AG09309 (cell line): ENCODE measurements around the gene UCHL5.
"Not testable (repeated sequence)": the region's sequence is repeated elsewhere in the genome, so short reads cannot be mapped to it uniquely, and the experiment has no call there.

Experiments used
- DNase-seq: peaks from one replicate; pipeline ENCODE4 v3.0.0-alpha.2; 2010; ENCODE audit warnings: low read depth
- H3K4me3 ChIP-seq: 2 replicates; pipeline ENCODE4 v1.5.1; 2011; ENCODE audit warnings: mild to moderate bottlenecking, low read depth, low read length, moderate library complexity; ENCODE audit not compliant: control insufficient read depth
- CTCF ChIP-seq: IDR thresholded peaks from 2 replicates; pipeline ENCODE4 v1.5.1; 2011; ENCODE audit warnings: mild to moderate bottlenecking, low read depth, low read length, inconsistent platforms; ENCODE audit not compliant: insufficient read depth, control insufficient read depth; ENCODE audit errors: missing control alignments

UCHL5 gene

GRCh38 chr1:192998536-192998935 is 60.6 kb downstream of the UCHL5 start:
- H3K4me3 ChIP-seq: no peak overlapping the region
- DNase-seq: no peak
- TF ChIP-seq CTCF: peak; percentile 14

GRCh38 chr1:192994141-192994540 is 65.0 kb downstream of the UCHL5 start:
- TF ChIP-seq CTCF: no peak
- H3K4me3 ChIP-seq: no peak overlapping the region
- DNase-seq: no peak

GRCh38 chr1:192993426-192994085 is 65.6 kb downstream of the UCHL5 start:
- DNase-seq: no peak
- H3K4me3 ChIP-seq: no peak overlapping the region
- no peak for TF ChIP-seq CTCF

GRCh38 chr1:192986748-192987334 is 72.3 kb downstream of the UCHL5 start:
- not testable (repeated sequence) for H3K4me3 ChIP-seq, DNase-seq

- no peak for DNase-seq
- no peak for TF ChIP-seq CTCF
- H3K4me3 ChIP-seq: no peak overlapping the region
Measured at GRCh38 chr1:192986110-192986747, 72.9 kb downstream of the UCHL5 start.

- no peak for DNase-seq
- TF ChIP-seq CTCF: no peak
- no peak overlapping the region for H3K4me3 ChIP-seq
Measured at GRCh38 chr1:192984080-192984479, 75.1 kb downstream of the UCHL5 start.

GRCh38 chr1:192983349-192983980 is 75.7 kb downstream of the UCHL5 start:
- DNase-seq: no peak
- no peak for TF ChIP-seq CTCF
- H3K4me3 ChIP-seq: no peak overlapping the region
